ENCODE measurements around the gene FARP1. TPM values are rescaled to one million over a fixed set of nuclear protein-coding genes. Genes with fewer than 3 reads are reported as not detected.

The FARP1 gene
- total and polyA plus RNA-seq, 2 of the 8 experiments (the other 6 are each of a cell fraction or from before 2014, with no cell fraction given) = 24.7 to 104 TPM

- POLR2A ChIA-PET (ENCODE audit: partially characterized antibody) = no interaction called here
- H2BK120ac ChIP-seq (replicated peaks; ENCODE audit: low read depth, low read length) = no peak overlapping the region
- H3K9me3 ChIP-seq (ENCODE audit: insufficient read depth in 2 of 2, low read depth in 1 of 2, low read length in 1 of 2) = no peaks in the 10 kb centered on the region; a peak in 1 of 4 replicates
- no peaks in the 10 kb centered on the region for H3K79me2 ChIP-seq (ENCODE audit: control insufficient read depth in 1 of 2, insufficient read depth in 2 of 2, low read length in 2 of 2)
- no peak overlapping the region for H2AK5ac ChIP-seq (ENCODE audit: low read depth, low read length)
- TF ChIP-seq BRCA1 (IDR thresholded peaks at IDR 0.05; ENCODE audit: low read depth, low read length) = no peak
- TF ChIP-seq NANOG (IDR thresholded peaks at IDR 0.05; ENCODE audit: insufficient read depth, low read depth, low read length, poor library complexity, severe bottlenecking) = no peak
- no peak for TF ChIP-seq RNF2 (IDR thresholded peaks at IDR 0.05; ENCODE audit: borderline replicate concordance, low read depth, low read length, missing control alignments, poor library complexity, severe bottlenecking)
- TF ChIP-seq BACH1 (IDR thresholded peaks at IDR 0.05; ENCODE audit: low read length) = no peak
- no peak for TF ChIP-seq CBX8 (IDR thresholded peaks at IDR 0.05; ENCODE audit: borderline replicate concordance, low read depth, low read length)
- no peak overlapping the region for H2BK12ac ChIP-seq (ENCODE audit: low read depth, low read length)
- H4K5ac ChIP-seq (ENCODE audit: insufficient read length, low read depth, low read length) = no peak overlapping the region
- no peak for FAIRE-seq
- H2BK20ac ChIP-seq (ENCODE audit: low read length) = no peak overlapping the region
- no peak overlapping the region for H2AFZ ChIP-seq (ENCODE audit: low read length)
- no peak overlapping the region for H2BK5ac ChIP-seq (ENCODE audit: low read depth, low read length)
- no peaks in the 10 kb centered on the region for H3K36me3 ChIP-seq (ENCODE audit: control insufficient read depth in 2 of 4, insufficient read depth in 4 of 4, low read length in 3 of 4)
- H3K4me2 ChIP-seq (ENCODE audit: insufficient read depth in 1 of 2, low read depth in 2 of 2, low read length in 2 of 2) = no peak overlapping the region
- no peak overlapping the region for H3K27ac ChIP-seq (ENCODE audit: low read depth, low read length)
- 65% methylated on average over 3 of the region's 3 CpGs; no CpG with 5 or more reads in 1 of the 2 experiments for WGBS, 2 experiments (ENCODE audit: extremely low coverage in 1 of 2, insufficient coverage in 1 of 2, insufficient read length in 1 of 2, insufficient replicate concordance in 2 of 2, low coverage in 1 of 2, low lambda C conversion rate in 2 of 2, missing lambda C conversion rate in 1 of 2)
- peaks cover 0 to 11% (median 4%) of the 10 kb centered on the region in 4 experiments; a peak in 4 of 7 replicates for H3K4me1 ChIP-seq (replicated peaks in 1 of 4; ENCODE audit: control insufficient read depth in 3 of 4, insufficient read depth in 4 of 4, low read length in 3 of 4)
- no peak overlapping the region for H3K23ac ChIP-seq (ENCODE audit: insufficient read length)
- H3K79me1 ChIP-seq (ENCODE audit: low read depth, low read length) = no peaks in the 10 kb centered on the region
- no peak overlapping the region for H3K4me3 ChIP-seq (ENCODE audit: extremely low read depth in 1 of 4, insufficient read depth in 2 of 4, low read depth in 3 of 4, low read length in 4 of 4)
- H4K8ac ChIP-seq (ENCODE audit: extremely low read depth, insufficient read depth, low read length) = no peak overlapping the region
- H3K56ac ChIP-seq (replicated peaks; ENCODE audit: insufficient read length, low read depth, low read length) = no peak overlapping the region
- no peaks in the 10 kb centered on the region for H3K27me3 ChIP-seq (replicated peaks in 1 of 4; ENCODE audit: control insufficient read depth in 3 of 4, extremely low read depth in 1 of 4, insufficient read depth in 3 of 4, low read length in 3 of 4)
- CTCF ChIA-PET (ENCODE audit: partially characterized antibody) = interaction anchor here (0.7 to 3.3 kb wide), 2 partner anchors 61 to 72 kb away, joined by 3 to 15 read pairs; no protein-coding TSS in a partner anchor
- H4K91ac ChIP-seq (replicated peaks; ENCODE audit: insufficient read length, low read length) = no peak overlapping the region
- no peaks in the 10 kb centered on the region for H3K23me2 ChIP-seq (ENCODE audit: low read depth, low read length)
- H3K4ac ChIP-seq (replicated peaks; ENCODE audit: insufficient read length, low read depth, low read length) = no peak overlapping the region
- no peak overlapping the region for H3K9ac ChIP-seq (replicated peaks in 1 of 4; ENCODE audit: extremely low read depth in 1 of 4, low read depth in 3 of 4, low read length in 3 of 4)
- no peak overlapping the region for H2BK15ac ChIP-seq (ENCODE audit: low read length)
- H4K20me1 ChIP-seq (replicated peaks in 1 of 2; ENCODE audit: control insufficient read depth in 1 of 2, insufficient read depth in 2 of 2, low read length in 2 of 2) = no peaks in the 10 kb centered on the region
- H3K18ac ChIP-seq (ENCODE audit: extremely low read depth, low read length) = no peak overlapping the region
- no peak overlapping the region for H3K14ac ChIP-seq (ENCODE audit: insufficient read length)
- no peak for DNase-seq (ENCODE audit: low read depth in 1 of 2, low spot score in 2 of 2)
Measured at GRCh38 chr13:98105929-98106336, 37.0 kb upstream of the FARP1 start.

Data from H1 (cell line).